ENCODE results near the gene CFDP1. TPM values are rescaled to one million over a fixed set of nuclear protein-coding genes. Genes with fewer than 3 reads are reported as not detected.

The CFDP1 gene
- total and polyA plus RNA-seq, 8 donors: 25.8 to 126 (median 60.7) TPM; not detected in 1

- intact Hi-C loops (cut with DNase I; ENCODE audit: low total_unique reads): no loop called here
- 24 to 32% (median 29%) methylated on average over 8 of the region's 8 CpGs for WGBS, 5 donors
- Histone ChIP-seq H3K36me3 (no peaks in the 10 kb centered on the region), H3K9me3 (no peaks in the 10 kb centered on the region), H3K27me3 (no peaks in the 10 kb centered on the region), H3K27ac (peak overlapping the region in 3 of 5 donors; percentile 8 to 57 (median 36)), H3K4me3 (no peak overlapping the region), H3K4me1 (peaks cover 6 to 29% (median 15%) of the 10 kb centered on the region in 4 donors)
- no peak for TF ChIP-seq CTCF (IDR thresholded peaks at IDR 0.05)
- no peak for TF ChIP-seq POLR2A (IDR thresholded peaks at IDR 0.05)
- no peak for TF ChIP-seq POLR2AphosphoS5 (IDR thresholded peaks at IDR 0.05)
- no peak for TF ChIP-seq EP300 (IDR thresholded peaks at IDR 0.05)
- peak; percentile 70 to 90 for DNase-seq
Measured at GRCh38 chr16:75420987-75421819, 12.1 kb downstream of the CFDP1 start.

- intact Hi-C loops (cut with DNase I; ENCODE audit: low total_unique reads): no loop called here
- TF ChIP-seq POLR2AphosphoS5 (IDR thresholded peaks at IDR 0.05): no peak
- no peak for TF ChIP-seq EP300 (IDR thresholded peaks at IDR 0.05)
- TF ChIP-seq CTCF (IDR thresholded peaks at IDR 0.05): no peak
- no peak for TF ChIP-seq POLR2A (IDR thresholded peaks at IDR 0.05)
- 39 to 81% (median 44%) methylated on average over 2 of the region's 2 CpGs for WGBS, 5 donors
- no peaks in the 10 kb centered on the region for H3K27me3 ChIP-seq
- H3K9me3 ChIP-seq: no peaks in the 10 kb centered on the region
- H3K27ac ChIP-seq: peak overlapping the region in 1 of 5 donors; percentile 44
- H3K4me1 ChIP-seq: peaks cover 6 to 23% (median 14%) of the 10 kb centered on the region in 4 donors
- no peak overlapping the region for H3K4me3 ChIP-seq
- peaks cover 3 to 16% (median 11%) of the 10 kb centered on the region in 4 donors for H3K36me3 ChIP-seq
- DNase-seq: no peak
Measured at GRCh38 chr16:75416904-75417565, 16.3 kb downstream of the CFDP1 start.

DNA sequence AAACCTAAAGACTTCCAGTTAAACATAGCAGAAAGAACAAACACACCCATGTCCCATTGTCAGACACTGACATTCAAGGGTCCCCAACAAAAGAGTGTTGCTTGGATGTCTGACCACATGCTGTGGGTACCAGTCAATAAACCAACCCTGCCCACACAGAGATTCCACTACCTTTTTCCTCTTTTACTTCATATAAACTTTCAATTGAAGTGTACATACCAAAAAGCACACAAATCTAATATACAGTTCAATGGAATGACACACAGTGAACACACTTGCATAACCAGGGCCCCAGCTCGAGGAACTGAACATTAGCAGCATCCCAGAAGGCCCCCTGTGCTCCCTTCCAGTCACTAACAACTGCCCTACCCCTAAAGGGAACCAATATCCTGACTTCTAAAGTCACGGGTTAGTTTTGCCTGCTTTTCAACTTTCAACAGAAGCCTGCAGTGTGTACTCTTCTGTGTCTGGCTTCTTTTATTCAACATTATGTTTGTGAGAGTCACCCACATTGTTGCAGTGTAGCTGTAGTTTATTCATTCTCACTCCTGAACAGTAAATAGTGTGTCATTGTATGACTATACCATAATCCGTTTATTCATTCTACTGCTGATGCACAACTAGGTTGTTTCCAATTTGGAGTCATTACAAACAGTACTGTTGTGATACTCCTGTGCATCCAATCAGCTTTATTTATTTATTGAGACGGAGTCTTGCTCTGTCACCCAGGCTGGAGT is 18.0 kb downstream of the CFDP1 start:
- WGBS, 5 donors: 64 to 69% (median 69%) methylated on average over 4 of the region's 4 CpGs

More for the DNA sequence above, 18.0 kb downstream of the CFDP1 start:
- no peak for DNase-seq
- Histone ChIP-seq H3K36me3 (peaks cover 15 to 32% (median 26%) of the 10 kb centered on the region in 4 donors), H3K9me3 (no peaks in the 10 kb centered on the region), H3K27ac (peak overlapping the region in 2 of 5 donors; percentile 8 to 20), H3K27me3 (no peaks in the 10 kb centered on the region), H3K4me3 (no peak overlapping the region), H3K4me1 (peaks cover 0 to 11% (median 3%) of the 10 kb centered on the region in 4 donors)
- intact Hi-C loops (cut with DNase I; ENCODE audit: low total_unique reads): no loop called here
- TF ChIP-seq POLR2A (IDR thresholded peaks at IDR 0.05): no peak
- no peak for TF ChIP-seq POLR2AphosphoS5 (IDR thresholded peaks at IDR 0.05)
- no peak for TF ChIP-seq CTCF (IDR thresholded peaks at IDR 0.05)
- TF ChIP-seq EP300 (IDR thresholded peaks at IDR 0.05): no peak
